ENCODE measurements around the gene RAB3IP. TPM values are rescaled to one million over a fixed set of nuclear protein-coding genes. Genes with fewer than 3 reads are reported as not detected.
"Not testable (repeated sequence)": the region's sequence is repeated elsewhere in the genome, so short reads cannot be mapped to it uniquely, and the experiment has no call there.

Gene RAB3IP
- total RNA-seq, 1 experiment from 2014 or later, result 11.4 TPM

DNA sequence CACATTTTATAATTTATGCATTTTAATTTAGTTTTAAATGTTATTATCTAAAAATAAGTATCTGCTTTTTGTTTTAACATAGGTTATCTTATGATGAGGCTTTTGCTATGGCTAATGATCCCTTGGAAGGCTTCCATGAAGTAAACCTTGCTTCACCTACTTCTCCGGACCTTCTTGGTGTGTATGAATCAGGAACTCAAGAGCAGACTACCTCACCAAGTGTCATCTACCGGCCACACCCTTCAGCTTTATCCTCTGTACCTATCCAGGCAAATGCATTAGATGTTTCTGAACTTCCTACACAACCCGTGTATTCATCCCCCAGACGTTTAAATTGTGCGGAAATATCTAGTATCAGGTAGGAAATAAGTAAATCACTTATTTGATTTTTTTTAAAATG is 16.6 kb downstream of the RAB3IP start:
- no peak for DNase-seq (ENCODE audit: low read depth)

DNA sequence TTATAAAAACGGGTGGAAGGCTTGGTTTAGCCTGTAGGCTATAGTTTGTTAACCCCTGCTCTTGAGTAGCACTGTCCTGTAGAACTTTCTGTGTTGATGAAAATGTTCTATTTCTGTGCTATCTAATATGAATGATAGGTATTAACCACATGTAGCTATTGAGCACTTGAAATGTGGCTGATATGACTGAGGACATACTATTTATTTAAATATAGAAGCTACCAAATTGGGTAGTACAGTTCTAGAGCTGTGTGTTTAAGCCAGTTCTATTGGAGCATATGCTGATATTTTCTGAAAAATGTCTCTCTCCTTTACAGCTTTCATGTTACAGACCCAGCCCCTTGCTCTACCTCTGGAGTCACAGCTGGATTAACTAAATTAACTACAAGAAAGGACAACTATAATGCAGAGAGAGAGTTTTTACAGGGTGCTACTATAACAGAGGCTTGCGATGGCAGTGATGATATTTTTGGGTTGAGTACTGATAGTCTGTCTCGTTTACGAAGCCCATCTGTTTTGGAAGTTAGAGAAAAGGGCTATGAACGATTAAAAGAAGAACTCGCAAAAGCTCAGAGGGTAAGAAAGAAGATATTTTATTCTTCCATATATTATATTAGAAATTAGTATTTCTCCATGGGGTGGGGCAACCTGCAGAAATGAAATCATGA is 17.6 kb downstream of the RAB3IP start:
- no peak for DNase-seq (ENCODE audit: low read depth)

DNA sequence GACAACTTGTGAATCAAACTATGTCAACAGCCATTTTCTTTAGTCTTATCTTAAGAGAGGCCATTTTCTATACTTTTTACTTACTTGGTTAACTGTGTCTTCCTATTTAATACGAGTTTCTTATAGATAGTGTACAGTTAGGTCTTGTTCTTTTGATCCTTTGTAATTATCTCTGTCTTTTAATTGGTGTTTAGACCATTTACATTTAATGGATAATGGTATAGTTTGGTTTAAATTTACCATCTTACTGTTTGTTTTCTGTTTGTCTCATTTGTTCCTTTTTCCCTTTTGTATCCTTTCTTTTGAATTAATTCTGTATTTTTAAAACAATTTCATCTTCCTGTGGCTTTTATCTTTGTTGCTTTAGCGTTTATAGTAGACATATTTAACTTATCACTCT is 19.4 kb downstream of the RAB3IP start:
- DNase-seq (ENCODE audit: low read depth), result no peak

DNA sequence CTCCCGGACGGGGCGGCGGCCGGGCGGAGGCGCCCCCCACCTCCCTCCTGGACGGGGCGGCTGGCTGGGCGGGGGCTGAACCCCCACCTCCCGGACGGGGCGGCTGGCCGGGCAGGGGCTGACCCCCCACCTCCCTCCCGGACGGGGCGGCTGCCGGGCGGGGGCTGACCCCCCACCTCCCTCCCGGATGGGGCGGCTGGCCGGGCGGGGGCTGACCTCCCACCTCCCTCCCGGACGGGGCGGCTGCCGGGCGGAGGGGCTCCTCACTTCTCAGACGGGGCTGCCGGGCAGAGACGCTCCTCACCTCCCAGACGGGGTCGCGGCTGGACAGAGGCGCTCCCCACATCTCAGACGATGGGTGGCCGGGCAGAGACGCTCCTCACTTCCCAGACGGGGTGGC is 20.9 kb downstream of the RAB3IP start:
- not testable (repeated sequence) for DNase-seq (ENCODE audit: low read depth)

DNA sequence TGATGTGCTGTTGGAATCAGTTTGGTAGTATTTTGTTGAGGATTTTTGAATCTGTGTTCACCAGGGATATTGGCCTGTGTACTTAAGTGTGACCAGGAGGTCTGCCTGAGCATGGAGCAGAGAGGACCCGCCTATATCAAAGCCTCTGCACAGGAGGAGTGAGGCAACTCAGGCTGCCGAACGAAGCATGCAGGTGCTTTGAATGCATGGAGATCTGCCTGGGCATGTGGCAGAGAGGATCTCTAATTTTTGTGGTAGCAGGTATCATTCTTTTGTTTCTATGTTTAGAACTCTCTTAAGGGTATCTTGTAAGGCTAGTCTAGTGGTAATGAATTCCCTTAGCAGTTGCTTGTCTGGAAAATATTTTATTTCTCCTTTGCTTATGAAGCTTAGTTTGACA is 26.9 kb downstream of the RAB3IP start:
- DNase-seq (ENCODE audit: low read depth), result no peak

DNA sequence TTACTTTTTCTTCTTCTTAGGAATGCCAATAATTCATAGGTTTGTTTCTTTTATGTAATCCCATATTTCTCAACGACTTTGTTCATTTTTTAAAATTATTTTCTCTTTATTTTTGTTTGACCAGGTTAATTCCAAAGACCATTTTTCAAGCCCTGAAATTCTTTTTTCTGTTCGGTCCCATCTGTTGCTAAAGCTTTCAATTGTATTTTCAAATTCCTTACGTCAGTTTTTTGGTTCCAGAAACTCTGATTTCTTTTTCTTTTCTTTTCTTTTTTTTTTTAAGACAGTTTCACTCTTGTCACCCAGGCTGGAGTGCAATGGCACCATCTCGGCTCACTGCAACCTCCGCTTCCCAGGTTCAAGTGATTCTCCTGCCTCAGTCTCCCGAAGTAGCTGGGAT is 27.6 kb downstream of the RAB3IP start:
- no peak for DNase-seq (ENCODE audit: low read depth)

DNA sequence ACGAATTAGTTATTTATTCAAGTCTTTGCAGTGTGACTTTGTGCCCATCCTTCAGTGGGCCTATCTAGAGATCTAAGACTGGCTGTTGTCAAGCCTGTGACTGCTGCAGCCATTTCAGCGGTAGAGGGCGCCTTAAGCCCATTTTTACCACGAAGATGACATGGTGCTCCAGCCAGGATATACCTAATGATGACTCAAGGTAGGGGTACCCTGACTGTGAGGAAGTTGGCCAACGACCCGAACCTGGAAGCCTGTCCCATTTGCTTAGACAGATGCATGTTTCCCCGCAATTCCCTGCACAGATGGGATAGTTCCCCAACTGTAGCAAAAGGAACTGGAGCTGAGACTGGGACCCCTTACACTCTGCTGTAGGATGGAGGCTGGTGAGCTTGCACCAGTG is 41.3 kb downstream of the RAB3IP start:
- DNase-seq (ENCODE audit: low read depth), result peak; percentile 63

DNA sequence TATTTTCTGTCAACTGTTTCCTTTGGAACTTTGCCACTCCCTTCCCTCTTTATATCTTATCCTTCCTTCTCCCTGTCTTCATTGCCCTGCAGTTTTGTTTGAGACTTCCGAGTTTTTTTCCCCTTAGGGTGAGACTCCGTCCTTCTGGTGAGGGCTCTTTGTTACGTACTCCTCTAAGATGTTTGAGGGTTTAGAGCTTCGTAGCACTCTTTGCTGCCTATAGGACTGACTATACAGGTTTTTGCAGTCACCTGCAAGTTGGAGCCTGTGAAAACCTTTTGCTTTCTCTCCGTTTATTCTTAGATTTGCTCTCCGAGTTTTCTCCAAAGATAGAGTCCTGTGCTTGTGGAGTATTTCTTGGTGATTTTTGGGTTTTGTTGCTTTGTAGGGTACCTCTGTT is 44.7 kb downstream of the RAB3IP start:
- no peak for DNase-seq (ENCODE audit: low read depth)

DNA sequence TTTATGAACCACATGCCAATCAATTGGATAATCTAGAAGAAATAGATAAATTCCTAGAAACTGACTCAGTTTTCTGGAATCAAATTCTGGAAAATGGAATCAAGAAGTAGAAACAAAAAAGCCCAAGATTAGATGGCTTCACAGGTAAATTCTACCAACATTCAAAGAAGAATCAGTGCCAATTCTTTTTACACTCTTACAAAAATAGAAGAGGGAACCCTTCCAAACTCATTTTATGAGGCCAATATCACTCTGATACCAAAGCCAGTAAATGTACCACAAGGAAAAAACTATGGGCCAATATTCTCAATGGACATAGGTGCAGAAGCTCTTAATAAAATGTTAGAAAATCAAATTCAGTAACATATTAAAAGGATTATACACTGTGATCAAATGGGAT is 50.7 kb downstream of the RAB3IP start:
- no peak for DNase-seq (ENCODE audit: low read depth)

DNA sequence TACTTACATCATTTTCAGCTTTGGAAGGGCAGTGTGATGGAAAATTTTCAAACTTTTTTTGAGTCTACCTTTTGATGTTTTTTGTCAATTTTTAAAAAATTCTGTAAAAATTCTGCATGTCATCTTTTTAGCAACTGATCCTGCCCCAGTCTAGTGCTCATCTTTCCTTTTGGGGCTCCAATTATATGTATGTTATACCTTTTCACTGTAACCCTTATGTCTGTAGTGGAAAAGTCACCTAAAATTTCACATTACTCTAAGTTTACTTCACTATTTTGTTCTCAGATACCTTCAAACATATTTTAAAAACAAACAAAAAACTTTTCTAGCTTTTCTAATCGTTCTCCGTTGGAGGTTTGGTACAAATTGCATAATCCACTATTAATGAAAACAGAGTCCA is 53.9 kb downstream of the RAB3IP start:
- DNase-seq (ENCODE audit: low read depth), result no peak

DNA sequence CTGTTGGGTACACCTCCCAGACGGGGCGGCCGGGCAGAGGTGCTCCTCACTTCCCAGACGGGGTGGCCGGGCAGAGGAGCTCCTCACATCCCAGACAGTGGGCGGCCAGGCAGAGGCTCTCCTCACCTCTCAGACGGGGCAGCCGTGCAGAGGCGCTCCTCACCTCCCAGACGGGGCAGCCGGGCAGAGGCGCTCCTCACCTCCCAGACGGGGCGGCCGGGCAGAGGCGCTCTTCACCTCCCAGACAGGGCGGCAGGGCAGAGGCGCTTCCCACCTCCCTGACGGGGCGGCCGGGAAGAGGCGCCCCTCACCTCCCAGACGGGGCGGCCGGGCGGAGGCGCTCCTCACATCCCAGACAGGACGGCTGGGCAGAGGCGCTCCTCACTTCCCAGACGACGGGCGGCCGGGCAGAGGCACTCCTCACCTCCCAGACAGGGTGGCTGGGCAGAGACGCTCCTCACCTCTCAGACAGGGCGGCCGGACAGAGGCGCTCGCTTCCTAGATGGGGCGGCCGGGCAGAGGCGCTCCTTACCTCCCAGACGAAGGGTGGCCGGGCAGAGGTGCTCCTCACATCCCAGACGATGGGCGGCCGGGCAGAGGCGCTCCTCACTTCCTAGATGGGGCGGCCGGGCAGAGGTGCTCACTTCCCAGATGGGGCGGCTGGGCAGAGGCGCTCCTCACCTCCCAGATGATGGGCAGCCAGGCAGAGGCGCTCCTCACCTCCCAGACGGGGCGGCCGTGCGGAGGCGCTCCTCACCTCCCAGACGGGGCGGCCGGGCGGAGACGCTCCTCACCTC is 68.6 kb downstream of the RAB3IP start:
- not testable (repeated sequence) for DNase-seq (ENCODE audit: low read depth)

DNA sequence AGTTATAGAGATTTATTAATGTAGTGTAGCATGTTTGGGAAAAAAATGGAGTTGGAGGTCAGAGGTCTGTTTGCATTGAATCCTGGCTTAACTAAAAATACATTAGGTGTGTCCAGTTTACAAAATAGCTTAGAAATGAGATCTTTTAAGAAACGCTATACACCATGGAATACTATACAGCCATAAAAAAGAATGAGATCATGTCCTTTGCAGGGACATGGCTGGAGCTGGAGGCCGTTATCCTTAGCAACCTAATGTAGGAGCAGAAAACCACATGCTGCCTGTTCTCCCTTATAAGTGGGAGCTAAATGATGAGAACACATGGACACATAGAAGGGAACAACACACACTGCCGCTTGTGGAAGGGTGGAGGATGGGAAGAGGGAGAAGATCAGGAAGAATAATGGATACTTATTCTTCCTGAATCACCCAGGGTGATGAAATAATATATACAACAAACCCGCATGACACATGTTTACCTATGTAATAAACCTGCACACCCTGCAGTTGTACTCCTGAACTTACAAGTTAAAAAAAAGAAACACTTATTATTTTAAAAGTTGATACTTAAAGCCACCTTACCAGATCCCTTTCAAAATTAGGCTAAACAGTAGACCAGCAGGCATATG is 72.3 kb downstream of the RAB3IP start:
- no peak for DNase-seq (ENCODE audit: low read depth)

DNA sequence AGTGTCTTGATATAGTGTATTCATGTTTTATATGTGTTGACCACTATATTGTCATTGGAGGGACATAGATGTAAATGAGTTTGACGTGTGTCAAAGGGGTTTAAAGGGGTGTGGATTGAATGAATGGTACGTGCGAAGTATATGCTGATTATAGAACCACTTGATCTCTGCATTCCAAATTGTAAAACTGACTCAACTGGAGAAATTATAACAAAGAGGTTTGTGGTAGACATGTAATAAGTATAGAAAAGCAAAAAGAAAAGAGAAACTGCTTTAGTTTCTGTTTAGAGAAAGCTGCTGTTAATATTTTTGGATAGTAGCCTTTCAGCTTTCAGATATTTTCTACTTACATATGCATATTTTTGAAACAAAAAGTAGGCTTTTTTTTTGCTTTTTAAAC is 77.4 kb downstream of the RAB3IP start:
- DNase-seq (ENCODE audit: low read depth), result no peak

DNA sequence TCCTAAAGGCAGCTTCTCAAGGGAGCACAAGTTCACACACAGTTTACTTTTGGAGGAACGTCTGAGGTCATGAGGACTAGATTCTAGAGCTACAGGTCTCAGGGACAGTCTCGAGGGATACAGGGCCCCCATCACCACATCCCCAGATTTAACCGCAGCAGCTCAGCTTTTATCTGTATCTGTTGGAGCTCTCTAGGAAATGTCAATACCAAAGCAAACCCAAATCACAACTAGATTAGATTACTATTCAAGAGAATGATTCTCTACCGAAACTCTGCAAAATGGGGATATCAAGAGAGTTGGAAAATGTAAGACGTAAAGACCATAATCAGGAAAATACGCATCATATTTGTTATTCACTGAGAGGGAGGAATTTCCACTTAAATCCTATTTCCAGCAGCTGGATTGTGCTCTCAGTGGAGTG is 82.4 kb downstream of the RAB3IP start:
- no peak for DNase-seq (ENCODE audit: low read depth)

DNA sequence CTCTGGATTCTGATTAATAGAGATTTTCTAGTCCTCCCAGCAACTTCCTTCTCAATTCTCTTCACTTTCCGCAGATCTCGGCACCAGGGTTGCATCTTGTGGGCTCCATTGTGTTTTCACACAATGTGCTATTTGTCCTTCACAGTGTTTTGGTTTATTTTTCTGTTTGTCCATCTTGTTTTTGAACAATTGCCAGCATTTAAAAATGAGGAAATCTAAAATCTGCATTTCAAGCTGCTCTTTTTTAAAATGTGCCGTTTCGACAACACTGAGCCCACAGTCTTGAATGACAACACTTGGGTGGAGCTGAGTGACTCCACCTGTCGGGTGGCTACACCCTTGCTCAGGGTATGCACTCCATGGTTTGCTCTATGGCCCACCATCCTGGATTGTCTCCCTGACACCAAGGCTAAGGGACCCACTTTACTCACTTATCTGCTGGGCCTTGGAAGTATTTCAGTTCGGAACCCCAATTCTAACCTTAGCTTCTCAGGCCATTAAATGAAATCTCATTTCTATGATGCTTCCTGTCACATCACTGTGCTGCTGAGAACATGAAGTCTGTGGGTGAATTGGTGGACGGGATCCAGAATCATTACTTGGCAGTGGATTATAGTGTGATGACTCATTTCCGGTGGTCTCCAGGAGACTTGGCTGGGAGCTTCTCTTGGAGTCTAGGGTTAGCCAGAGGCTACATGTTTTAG is 82.9 kb downstream of the RAB3IP start:
- peak; percentile 78 for DNase-seq (ENCODE audit: low read depth)

DNA sequence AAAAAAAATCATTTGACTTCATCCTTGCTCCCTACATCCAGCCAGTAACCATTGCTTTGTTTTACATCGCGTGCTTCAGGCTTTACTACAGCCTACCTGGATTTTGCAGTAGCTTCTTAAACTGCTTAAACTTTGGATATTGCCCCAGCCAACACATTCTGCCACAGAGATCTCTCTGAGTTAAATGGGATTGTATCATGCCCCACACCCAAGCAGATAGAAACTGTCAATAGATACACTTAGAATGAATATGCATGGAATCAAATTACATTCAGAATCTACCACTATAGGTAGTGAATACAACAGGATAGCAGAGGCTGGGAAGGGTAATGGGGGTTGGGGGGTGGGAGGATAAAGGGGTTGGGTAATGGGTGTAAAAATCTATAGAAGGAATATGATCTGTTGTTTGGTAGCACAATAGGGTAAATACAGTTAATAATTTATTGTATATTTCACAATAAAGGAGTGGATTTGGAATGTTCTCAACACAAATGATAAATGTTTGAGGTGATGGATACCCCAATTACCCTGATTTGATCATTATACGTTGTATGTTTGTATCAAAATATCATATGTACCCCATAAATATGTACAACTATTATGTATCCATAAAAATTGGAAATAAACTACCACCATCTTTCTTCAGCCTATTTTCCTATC is 83.7 kb downstream of the RAB3IP start:
- DNase-seq (ENCODE audit: low read depth), result no peak

DNA sequence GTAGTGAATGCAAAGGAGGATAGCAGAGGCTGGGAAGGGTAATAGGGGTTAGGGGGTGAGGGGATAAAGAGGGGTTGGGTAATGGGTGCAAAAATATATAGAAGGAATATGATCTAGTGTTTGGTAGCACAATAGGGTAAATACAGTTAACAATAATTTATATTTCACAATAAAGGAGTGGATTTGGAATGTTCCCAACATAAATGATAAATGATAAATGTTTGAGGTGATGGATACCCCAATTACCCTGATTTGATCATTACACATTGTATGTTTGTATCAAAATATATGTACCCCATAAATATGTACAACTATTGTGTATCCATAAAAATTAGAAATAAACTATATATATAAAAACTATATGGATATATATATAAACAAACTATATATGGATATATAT is 85.4 kb downstream of the RAB3IP start:
- no peak for DNase-seq (ENCODE audit: low read depth)

DNA sequence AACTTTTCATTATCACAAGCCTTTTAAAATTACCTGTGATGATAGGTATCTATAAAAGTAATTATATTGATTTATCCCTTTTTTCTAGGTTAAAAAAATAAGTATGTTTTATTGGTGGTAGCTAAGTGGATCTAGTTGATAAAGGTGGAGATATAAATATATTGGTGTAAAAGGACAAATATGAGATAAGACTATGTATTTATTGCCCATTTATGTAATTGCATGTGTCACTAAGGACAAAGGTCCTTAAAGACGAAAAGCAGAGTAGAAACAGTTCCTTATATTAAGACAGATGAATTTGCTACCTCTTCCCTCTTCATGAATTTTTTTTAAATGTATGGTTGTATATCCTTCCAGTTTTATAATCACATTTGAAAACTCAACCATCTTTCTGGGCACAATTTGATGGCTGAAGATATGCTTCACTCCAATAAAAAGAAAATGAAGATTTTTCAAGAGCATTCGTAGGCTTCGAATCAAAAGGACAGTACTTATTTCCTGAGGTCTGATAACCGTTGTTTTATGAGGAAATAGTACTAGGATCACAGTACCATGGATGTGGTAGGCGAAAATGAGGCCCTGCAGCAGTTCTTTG is 86.4 kb downstream of the RAB3IP start, which contains the start of gene MYRFL:
Gene MYRFL, plus strand, starts transcription at position 262 of the 595 bp plus-strand sequence. Its CDS starts 291 bp downstream, at position 553.
- no peak for DNase-seq (ENCODE audit: low read depth)

DNA sequence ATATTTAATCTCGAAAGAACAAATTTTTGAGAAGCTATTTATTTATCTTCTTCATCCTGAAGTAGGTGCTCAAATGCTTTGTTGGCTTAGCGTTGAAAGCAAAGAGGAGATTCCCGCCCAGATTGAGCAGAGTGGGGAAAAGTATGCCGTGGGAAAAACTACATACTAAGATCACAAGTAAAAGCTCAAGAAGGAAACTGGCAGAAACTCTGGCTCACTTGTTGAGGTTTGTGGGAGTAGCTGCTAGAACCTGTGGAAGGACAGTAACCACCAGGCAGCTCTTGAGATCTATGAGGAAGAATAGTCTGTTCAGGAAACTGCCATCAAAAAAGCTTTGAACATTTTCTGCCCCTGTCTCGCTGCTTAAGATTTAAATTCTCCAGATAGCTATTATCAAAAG is 90.2 kb downstream of the RAB3IP start:
- DNase-seq (ENCODE audit: low read depth), result no peak

DNA sequence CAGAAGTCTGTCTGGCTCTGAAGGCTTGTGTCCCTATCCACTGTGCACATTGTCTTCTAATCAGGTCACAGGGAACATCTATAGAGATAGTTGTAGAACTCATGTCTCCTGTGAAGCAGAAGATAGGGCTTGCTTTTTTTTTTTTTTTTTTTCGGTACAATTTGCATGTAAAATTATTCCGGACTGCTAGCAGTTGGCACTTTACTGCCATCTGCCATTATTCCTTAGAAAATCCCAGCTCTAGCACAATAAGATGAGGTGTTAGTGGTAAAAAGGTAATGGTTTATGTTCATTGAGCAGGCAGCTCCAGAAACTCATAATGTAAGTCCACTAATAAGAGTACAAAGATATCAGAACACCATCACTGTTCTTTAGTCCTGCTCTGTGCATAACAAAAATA is 95.0 kb downstream of the RAB3IP start:
- DNase-seq (ENCODE audit: low read depth), result no peak

DNA sequence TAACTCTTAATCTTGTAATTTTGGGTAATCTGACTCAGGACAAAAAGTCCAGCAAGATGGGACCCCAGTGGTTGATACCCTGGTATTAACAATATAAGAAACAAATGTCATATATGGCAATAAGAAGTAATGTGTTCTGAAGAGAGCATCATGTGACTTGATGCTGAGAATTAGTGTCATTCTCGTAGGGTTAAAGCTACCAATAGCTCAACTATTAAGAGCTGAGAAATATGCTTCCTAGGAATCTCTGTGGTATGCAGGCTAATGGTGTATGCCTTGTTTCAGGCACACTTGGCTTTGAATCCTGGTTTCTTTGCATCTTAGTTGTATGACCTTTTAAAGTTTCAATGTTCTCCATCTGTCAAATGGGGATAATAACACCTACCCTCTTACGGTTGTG is 95.5 kb downstream of the RAB3IP start:
- DNase-seq (ENCODE audit: low read depth), result no peak
